Vagina (tissue), 2 donors: ENCODE data around the gene FAM107B.

ENCODE experiments used
- CTCF ChIP-seq, 3 experiments: fragments of 450-650 bp in 2 of 3; fragments of 200-600 bp in 1 of 3; sonication (generic) in 1 of 3; IDR thresholded peaks; one replicate each; pipeline ENCODE4 v1.5.1; 2017 to 2019; ENCODE audit warnings: antibody characterized with exemption in 3 of 3, mild to moderate bottlenecking in 2 of 3, moderate library complexity in 2 of 3
- POLR2A ChIP-seq, 2 donors: fragments of 450-650 bp; IDR thresholded peaks; one replicate each; pipeline ENCODE4 v1.6.1; 2017; ENCODE audit warnings: antibody characterized with exemption in 2 of 2, mild to moderate bottlenecking in 2 of 2, moderate library complexity in 2 of 2

GRCh38 chr10:14693891-14694290 is 80.8 kb downstream of the FAM107B start:
- TF ChIP-seq CTCF (IDR thresholded peaks at IDR 0.05) (no peak), POLR2A (IDR thresholded peaks at IDR 0.05) (no peak)
